Endothelial cell of umbilical vein (primary cell): ENCODE results near the gene FUT6.
"Not testable (repeated sequence)": the region's sequence is repeated elsewhere in the genome, so short reads cannot be mapped to it uniquely, and the experiment has no call there.

Experiments
- POLR2A ChIP-seq: IDR thresholded peaks from 2 replicates; pipeline ENCODE4 v1.6.1; 2012; ENCODE audit warnings: low read depth, mild to moderate bottlenecking, control low read depth, low read length
- TF ChIP-seq, protein P1 (sequence below), 2 donors: IDR thresholded peaks; 1 replicate in 1 of 2; 2 replicates in 1 of 2; pipeline ENCODE4 v1.5.1; 2011; ENCODE audit warnings: low read length in 2 of 2, mild to moderate bottlenecking in 2 of 2, moderate library complexity in 2 of 2, control low read depth in 1 of 2, inconsistent platforms in 1 of 2, low read depth in 1 of 2; ENCODE audit not compliant: insufficient read depth in 1 of 2; ENCODE audit errors: extremely low read depth in 1 of 2

- TF ChIP-seq, protein P1, sequence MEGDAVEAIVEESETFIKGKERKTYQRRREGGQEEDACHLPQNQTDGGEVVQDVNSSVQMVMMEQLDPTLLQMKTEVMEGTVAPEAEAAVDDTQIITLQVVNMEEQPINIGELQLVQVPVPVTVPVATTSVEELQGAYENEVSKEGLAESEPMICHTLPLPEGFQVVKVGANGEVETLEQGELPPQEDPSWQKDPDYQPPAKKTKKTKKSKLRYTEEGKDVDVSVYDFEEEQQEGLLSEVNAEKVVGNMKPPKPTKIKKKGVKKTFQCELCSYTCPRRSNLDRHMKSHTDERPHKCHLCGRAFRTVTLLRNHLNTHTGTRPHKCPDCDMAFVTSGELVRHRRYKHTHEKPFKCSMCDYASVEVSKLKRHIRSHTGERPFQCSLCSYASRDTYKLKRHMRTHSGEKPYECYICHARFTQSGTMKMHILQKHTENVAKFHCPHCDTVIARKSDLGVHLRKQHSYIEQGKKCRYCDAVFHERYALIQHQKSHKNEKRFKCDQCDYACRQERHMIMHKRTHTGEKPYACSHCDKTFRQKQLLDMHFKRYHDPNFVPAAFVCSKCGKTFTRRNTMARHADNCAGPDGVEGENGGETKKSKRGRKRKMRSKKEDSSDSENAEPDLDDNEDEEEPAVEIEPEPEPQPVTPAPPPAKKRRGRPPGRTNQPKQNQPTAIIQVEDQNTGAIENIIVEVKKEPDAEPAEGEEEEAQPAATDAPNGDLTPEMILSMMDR (IDR thresholded peaks at IDR 0.05; ENCODE audit: extremely low read depth in 1 of 2, insufficient read depth in 1 of 2, low read depth in 1 of 2, low read length in 2 of 2), result not testable (repeated sequence)
- TF ChIP-seq POLR2A, result not testable (repeated sequence)
Measured at GRCh38 chr19:5841735-5842111, 2.2 kb upstream of the FUT6 start.
